Dedifferentiated amniotic fluid mesenchymal stem cell (primary cell): Measurements from ENCODE around the gene GTF2F2.
"Not testable (repeated sequence)": the region's sequence is repeated elsewhere in the genome, so short reads cannot be mapped to it uniquely, and the experiment has no call there.

ENCODE experiments used
- DNase-seq: peaks from one replicate; pipeline ENCODE4 v3.0.0-alpha.2; 2016; ENCODE audit errors: extremely low spot score

GTF2F2 gene

GRCh38 chr13:45178349-45179162 lies 58.2 kb downstream of the GTF2F2 start:
- peak; percentile 38 for DNase-seq

- DNase-seq = no peak
Measured at GRCh38 chr13:45179428-45179827, 59.1 kb downstream of the GTF2F2 start.

GRCh38 chr13:45180303-45180702 lies 60.0 kb downstream of the GTF2F2 start:
- no peak for DNase-seq

- DNase-seq = no peak
Measured at GRCh38 chr13:45180713-45181601, 60.6 kb downstream of the GTF2F2 start.

GRCh38 chr13:45184693-45185092 lies 64.4 kb downstream of the GTF2F2 start:
- DNase-seq = no peak

- DNase-seq = no peak
Measured at GRCh38 chr13:45185286-45185685, 65.0 kb downstream of the GTF2F2 start.

- DNase-seq = not testable (repeated sequence)
Measured at GRCh38 chr13:45189077-45189476, 68.8 kb downstream of the GTF2F2 start.

- DNase-seq = not testable (repeated sequence)
Measured at GRCh38 chr13:45189511-45189910, 69.2 kb downstream of the GTF2F2 start.

- no peak for DNase-seq
Measured at GRCh38 chr13:45191874-45192273, 71.6 kb downstream of the GTF2F2 start.

GRCh38 chr13:45194081-45194939 lies 74.0 kb downstream of the GTF2F2 start:
- DNase-seq = no peak

GRCh38 chr13:45195421-45195820 lies 75.1 kb downstream of the GTF2F2 start:
- DNase-seq = no peak

- DNase-seq = peak; percentile 22
Measured at GRCh38 chr13:45196096-45196495, 75.8 kb downstream of the GTF2F2 start.

GRCh38 chr13:45196622-45197021 lies 76.3 kb downstream of the GTF2F2 start:
- no peak for DNase-seq

- DNase-seq = no peak
Measured at GRCh38 chr13:45198041-45198440, 77.7 kb downstream of the GTF2F2 start.

- DNase-seq = no peak
Measured at GRCh38 chr13:45198924-45199323, 78.6 kb downstream of the GTF2F2 start.

GRCh38 chr13:45199711-45200110 lies 79.4 kb downstream of the GTF2F2 start:
- DNase-seq = no peak

GRCh38 chr13:45200701-45201232 lies 80.5 kb downstream of the GTF2F2 start, which contains the start of gene KCTD4:
Gene KCTD4 (minus strand): TSS chr13:45201045. CDS start chr13:45194567, 6,478 bp downstream.
- no peak for DNase-seq

- no peak for DNase-seq
Measured at GRCh38 chr13:45205124-45205523, 84.8 kb downstream of the GTF2F2 start.

GRCh38 chr13:45206340-45206739 lies 86.0 kb downstream of the GTF2F2 start:
- peak; percentile 87 for DNase-seq

- DNase-seq = no peak
Measured at GRCh38 chr13:45207319-45207718, 87.0 kb downstream of the GTF2F2 start.

- DNase-seq = no peak
Measured at GRCh38 chr13:45208132-45208531, 87.8 kb downstream of the GTF2F2 start.
